Testis (tissue), 3 donors: ENCODE results near the gene OTUB2. TPM values are rescaled to one million over a fixed set of nuclear protein-coding genes. Genes with fewer than 3 reads are reported as not detected.

Experiments used
- DNase-seq: peaks from one replicate; pipeline ENCODE4 v3.0.0-alpha.2; 2019
- H3K27ac ChIP-seq, 2 donors: fragments of 200-600 bp; sonication (generic); one replicate each; pipeline ENCODE4 v1.5.1; 2019
- H3K27me3 ChIP-seq: fragments of 200-600 bp; sonication (generic); one replicate; pipeline ENCODE4 v1.5.1; 2019
- H3K36me3 ChIP-seq: fragments of 200-600 bp; sonication (generic); one replicate; pipeline ENCODE4 v1.5.1; 2017; ENCODE audit warnings: low read depth; ENCODE audit errors: missing control alignments
- H3K4me1 ChIP-seq: fragments of 200-600 bp; sonication (generic); one replicate; pipeline ENCODE4 v1.5.1; 2019
- H3K4me3 ChIP-seq, 2 donors: fragments of 200-600 bp; sonication (generic); one replicate each; pipeline ENCODE4 v1.5.1; 2017 to 2019
- H3K9me3 ChIP-seq: fragments of 200-600 bp; sonication (generic); one replicate; pipeline ENCODE4 v1.5.1; 2017
- POLR2A ChIP-seq: fragments of 450-650 bp; IDR thresholded peaks from one replicate; pipeline ENCODE4 v1.6.1; 2017; ENCODE audit warnings: antibody characterized with exemption, mild to moderate bottlenecking, moderate library complexity
- WGBS, 2 donors: methylation state at CpG; one replicate each; pipeline ENCODE4 v1.1.5; 2018; 5-methylcytosine and 5-hydroxymethylcytosine counted together
- intact Hi-C: fragments of 100-400 bp; cut with DNase I; formaldehyde crosslinking; loops from one replicate; pipeline ENCODE4 v1.15.1; 2023; ENCODE audit warnings: low total_unique reads
- polyA plus RNA-seq: library from polyadenylated mRNA; stranded (reverse); fragments of 350-450 nt; fragmentation: Illumina TruSeq; extraction: RNeasy Lipid Tissue Mini Kit (QIAGEN cat#74804); gene quantifications from one replicate; pipeline ENCODE4 v1.2.3, GENCODE V29; 2014; ENCODE audit warnings: low read depth, low replicate concordance; ENCODE audit not compliant: insufficient read depth
- total RNA-seq, 2 donors: library from RNA; depleted of rRNA; stranded (reverse); fragments of >200 nt; gene quantifications; one replicate each; pipeline ENCODE4 v1.2.3, GENCODE V29; 2016
- TF ChIP-seq, protein P1 (sequence below), 3 experiments: fragments of 450-650 bp in 2 of 3; fragments of 200-600 bp in 1 of 3; sonication (generic) in 1 of 3; IDR thresholded peaks; one replicate each; pipeline ENCODE4 v1.5.1; 2016 to 2019; ENCODE audit warnings: antibody characterized with exemption in 3 of 3, mild to moderate bottlenecking in 2 of 3, moderate library complexity in 1 of 3

OTUB2 gene
- total and polyA plus RNA-seq, 3 donors from 2014 or later: 8.4 to 19.3 (median 16.8) TPM

DNA sequence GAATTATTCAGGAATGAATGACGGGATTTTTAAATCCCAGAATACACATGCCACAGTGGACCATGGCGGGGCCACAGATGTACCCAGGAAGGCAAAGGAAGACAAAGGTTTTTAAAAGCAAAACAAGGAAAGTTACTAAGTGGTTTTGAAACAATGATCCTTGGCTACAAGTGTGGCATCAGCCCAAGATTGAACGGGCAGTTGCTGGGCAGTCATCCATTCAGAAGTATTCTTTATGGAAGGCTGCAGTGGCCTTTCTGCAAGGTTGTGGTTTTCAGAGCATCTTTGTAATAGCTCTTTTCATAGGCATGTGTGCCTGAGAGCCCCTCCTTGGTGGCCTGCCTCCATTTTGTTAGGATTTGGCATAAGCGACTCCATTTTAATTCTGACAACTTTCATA is 71.0 kb downstream of the OTUB2 start:
- H3K9me3 ChIP-seq: no peaks in the 10 kb centered on the region
- intact Hi-C loops: no loop called here
- TF ChIP-seq, protein P1, sequence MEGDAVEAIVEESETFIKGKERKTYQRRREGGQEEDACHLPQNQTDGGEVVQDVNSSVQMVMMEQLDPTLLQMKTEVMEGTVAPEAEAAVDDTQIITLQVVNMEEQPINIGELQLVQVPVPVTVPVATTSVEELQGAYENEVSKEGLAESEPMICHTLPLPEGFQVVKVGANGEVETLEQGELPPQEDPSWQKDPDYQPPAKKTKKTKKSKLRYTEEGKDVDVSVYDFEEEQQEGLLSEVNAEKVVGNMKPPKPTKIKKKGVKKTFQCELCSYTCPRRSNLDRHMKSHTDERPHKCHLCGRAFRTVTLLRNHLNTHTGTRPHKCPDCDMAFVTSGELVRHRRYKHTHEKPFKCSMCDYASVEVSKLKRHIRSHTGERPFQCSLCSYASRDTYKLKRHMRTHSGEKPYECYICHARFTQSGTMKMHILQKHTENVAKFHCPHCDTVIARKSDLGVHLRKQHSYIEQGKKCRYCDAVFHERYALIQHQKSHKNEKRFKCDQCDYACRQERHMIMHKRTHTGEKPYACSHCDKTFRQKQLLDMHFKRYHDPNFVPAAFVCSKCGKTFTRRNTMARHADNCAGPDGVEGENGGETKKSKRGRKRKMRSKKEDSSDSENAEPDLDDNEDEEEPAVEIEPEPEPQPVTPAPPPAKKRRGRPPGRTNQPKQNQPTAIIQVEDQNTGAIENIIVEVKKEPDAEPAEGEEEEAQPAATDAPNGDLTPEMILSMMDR (IDR thresholded peaks at IDR 0.05): no peak
- TF ChIP-seq POLR2A: no peak
- no peaks in the 10 kb centered on the region for H3K36me3 ChIP-seq
- H3K27me3 ChIP-seq: no peaks in the 10 kb centered on the region
- H3K4me3 ChIP-seq: no peak overlapping the region
- DNase-seq: no peak
- WGBS, 2 donors: 79 to 84% methylated on average over 4 of the region's 4 CpGs
- no peaks in the 10 kb centered on the region for H3K4me1 ChIP-seq
- H3K27ac ChIP-seq: no peak overlapping the region

Other genes with a start within 250 kb of the OTUB2 start
- gene PRIMA1, start 237.9 kb upstream of the OTUB2 start, total RNA-seq: 1 to 10 TPM; 2.1 to 3.4 TPM
- 7.3 TPM for gene PRIMA1, start 237.9 kb upstream of the OTUB2 start, polyA plus RNA-seq
- gene FAM181A, start 99.0 kb upstream of the OTUB2 start, total RNA-seq: 10 to 100 TPM; 12.7 to 18.0 TPM
- gene FAM181A, start 99.0 kb upstream of the OTUB2 start, polyA plus RNA-seq: 48.5 TPM
- 1 to 10 TPM; 3.7 to 4.3 TPM for gene ASB2, start 49.8 kb upstream of the OTUB2 start, total RNA-seq
- gene ASB2, start 49.8 kb upstream of the OTUB2 start, polyA plus RNA-seq: 3.5 TPM
- 10 to 100 TPM in 1 of 2 donors, 1 to 10 TPM in 1; 5.6 to 20.7 TPM for gene CCDC197, start 29.0 kb upstream of the OTUB2 start, total RNA-seq
- gene CCDC197, start 29.0 kb upstream of the OTUB2 start, polyA plus RNA-seq: 31.0 TPM
- gene DDX24, start 54.9 kb downstream of the OTUB2 start, total RNA-seq: 100 to 1,000 TPM; 378 to 485 TPM
- gene DDX24, start 54.9 kb downstream of the OTUB2 start, polyA plus RNA-seq: 431 TPM
- gene IFI27L1, start 55.0 kb downstream of the OTUB2 start, total RNA-seq: 100 to 1,000 TPM; 174 to 219 TPM
- 209 TPM for gene IFI27L1, start 55.0 kb downstream of the OTUB2 start, polyA plus RNA-seq
- 100 to 1,000 TPM; 388 to 531 TPM for gene IFI27, start 84.4 kb downstream of the OTUB2 start, total RNA-seq
- gene IFI27, start 84.4 kb downstream of the OTUB2 start, polyA plus RNA-seq: 312 TPM
- gene IFI27L2, start 103.3 kb downstream of the OTUB2 start, total RNA-seq: 100 to 1,000 TPM; 182 to 187 TPM
- 71.8 TPM for gene IFI27L2, start 103.3 kb downstream of the OTUB2 start, polyA plus RNA-seq
- gene PPP4R4, start 148.0 kb downstream of the OTUB2 start, total RNA-seq: 10 to 100 TPM; 24.3 to 26.7 TPM
- 15.8 TPM for gene PPP4R4, start 148.0 kb downstream of the OTUB2 start, polyA plus RNA-seq